Ascending aorta (tissue), 2 donors: ENCODE data around the gene TUBA4B. TPM values are rescaled to one million over a fixed set of nuclear protein-coding genes. Genes with fewer than 3 reads are reported as not detected.

Experiments
- DNase-seq, 2 donors: peaks; one replicate each; pipeline ENCODE4 v3.0.0-alpha.2; 2019; ENCODE audit warnings: low spot score in 2 of 2
- H3K27ac ChIP-seq, 2 donors: fragments of 200-600 bp; sonication (generic); one replicate each; pipeline ENCODE4 v1.5.1; 2016 to 2017; ENCODE audit warnings: mild to moderate bottlenecking in 1 of 2
- H3K27me3 ChIP-seq: fragments of 200-600 bp; sonication (generic); one replicate; pipeline ENCODE4 v1.5.1; 2017
- H3K36me3 ChIP-seq, 2 donors: fragments of 200-600 bp; sonication (generic); one replicate each; pipeline ENCODE4 v1.5.1; 2016
- H3K4me1 ChIP-seq, 2 donors: fragments of 200-600 bp; sonication (generic); one replicate each; pipeline ENCODE4 v1.5.1; 2016 to 2017; ENCODE audit warnings: mild to moderate bottlenecking in 1 of 2
- H3K4me3 ChIP-seq, 2 donors: fragments of 200-600 bp; sonication (generic); one replicate each; pipeline ENCODE4 v1.5.1; 2016 to 2017; ENCODE audit warnings: mild to moderate bottlenecking in 1 of 2
- H3K9me3 ChIP-seq, 2 donors: fragments of 200-600 bp; sonication (generic); one replicate each; pipeline ENCODE4 v1.5.1; 2016
- CTCF ChIP-seq, 3 experiments: fragments of 200-600 bp in 2 of 3; fragments of 450-650 bp in 1 of 3; sonication (generic) in 2 of 3; IDR thresholded peaks; one replicate each; pipeline ENCODE4 v1.5.1; 2016 to 2019; ENCODE audit warnings: antibody characterized with exemption in 3 of 3, mild to moderate bottlenecking in 1 of 3, moderate library complexity in 1 of 3
- intact Hi-C: fragments of 100-400 bp; cut with DNase I; formaldehyde crosslinking; loops from one replicate; pipeline ENCODE4 v1.15.1; 2023
- total RNA-seq: library from RNA; depleted of rRNA; stranded (reverse); fragments of >200 nt; gene quantifications from one replicate; pipeline ENCODE4 v1.1.0, GENCODE V29; 2016

TUBA4B gene
- total RNA-seq, 1 donor from 2014 or later, result not detected

DNA sequence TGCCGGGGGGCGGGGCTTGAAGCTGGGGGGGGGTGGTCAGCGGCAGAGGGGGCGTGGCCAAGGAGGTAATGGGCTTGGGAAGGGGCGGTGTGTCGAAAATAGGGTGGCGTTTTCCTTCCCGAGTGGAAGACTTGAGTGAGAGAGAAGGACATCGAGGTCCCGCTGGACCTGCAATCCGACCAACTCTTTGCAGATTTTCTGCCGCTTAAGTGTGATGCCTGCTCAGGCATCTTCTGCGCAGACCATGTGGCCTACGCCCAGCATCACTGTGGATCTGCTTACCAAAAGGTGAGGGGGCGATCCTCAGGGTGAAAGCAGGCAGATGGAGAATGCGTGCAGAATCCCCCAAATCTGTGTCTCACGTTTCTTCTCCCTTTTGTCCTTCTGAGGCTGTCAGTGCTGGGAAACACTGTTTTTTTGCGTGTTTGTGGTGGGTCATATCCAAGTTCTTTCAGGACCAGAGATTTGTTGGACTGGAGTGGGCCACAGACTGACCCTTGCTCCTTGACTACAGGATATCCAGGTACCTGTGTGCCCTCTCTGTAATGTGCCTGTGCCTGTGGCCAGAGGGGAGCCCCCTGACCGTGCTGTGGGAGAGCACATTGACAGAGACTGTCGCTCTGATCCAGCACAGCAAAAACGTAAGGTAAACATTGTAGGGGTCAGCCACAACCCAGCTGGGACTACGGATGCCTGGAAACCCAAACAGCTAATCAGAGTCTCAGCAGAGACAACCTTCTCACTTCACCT is 45.7 kb upstream of the TUBA4B start:
- DNase-seq, result peak in 1 of 2 donors; percentile 63

GRCh38 chr2:219207884-219208740 is 44.9 kb upstream of the TUBA4B start:
- Histone ChIP-seq H3K4me1 (peaks cover 0 to 6% of the 10 kb centered on the region in 2 donors), H3K27me3 (no peaks in the 10 kb centered on the region), H3K36me3 (peaks cover 30 to 36% of the 10 kb centered on the region in 2 donors), H3K27ac (peak overlapping the region; percentile 91 to 99), H3K9me3 (no peaks in the 10 kb centered on the region), H3K4me3 (peak overlapping the region in 1 of 2 donors; percentile 90)
- peak in 1 of 2 donors; percentile 63 for DNase-seq
- no peak for TF ChIP-seq CTCF (IDR thresholded peaks at IDR 0.05)
- intact Hi-C loops, result loop anchor here (1.0 to 2.0 kb wide), 3 partner anchors 10 to 181 kb away; partner anchors contain the start of genes ABCB6 and DNAJB2

More for the DNA sequence above, 45.7 kb upstream of the TUBA4B start:
- H3K4me3 ChIP-seq, result peak overlapping the region; percentile 86 to 90
- peaks cover 22 to 28% of the 10 kb centered on the region in 2 donors for H3K36me3 ChIP-seq
- no peaks in the 10 kb centered on the region for H3K9me3 ChIP-seq
- intact Hi-C loops, result loop anchor here (1.0 to 2.0 kb wide), 3 partner anchors 11 to 181 kb away; partner anchors contain the start of genes ABCB6 and DNAJB2
- no peak for TF ChIP-seq CTCF (IDR thresholded peaks at IDR 0.05)
- peak overlapping the region; percentile 91 to 99 for H3K27ac ChIP-seq
- H3K4me1 ChIP-seq, result peaks cover 0 to 6% of the 10 kb centered on the region in 2 donors
- no peaks in the 10 kb centered on the region for H3K27me3 ChIP-seq

DNA sequence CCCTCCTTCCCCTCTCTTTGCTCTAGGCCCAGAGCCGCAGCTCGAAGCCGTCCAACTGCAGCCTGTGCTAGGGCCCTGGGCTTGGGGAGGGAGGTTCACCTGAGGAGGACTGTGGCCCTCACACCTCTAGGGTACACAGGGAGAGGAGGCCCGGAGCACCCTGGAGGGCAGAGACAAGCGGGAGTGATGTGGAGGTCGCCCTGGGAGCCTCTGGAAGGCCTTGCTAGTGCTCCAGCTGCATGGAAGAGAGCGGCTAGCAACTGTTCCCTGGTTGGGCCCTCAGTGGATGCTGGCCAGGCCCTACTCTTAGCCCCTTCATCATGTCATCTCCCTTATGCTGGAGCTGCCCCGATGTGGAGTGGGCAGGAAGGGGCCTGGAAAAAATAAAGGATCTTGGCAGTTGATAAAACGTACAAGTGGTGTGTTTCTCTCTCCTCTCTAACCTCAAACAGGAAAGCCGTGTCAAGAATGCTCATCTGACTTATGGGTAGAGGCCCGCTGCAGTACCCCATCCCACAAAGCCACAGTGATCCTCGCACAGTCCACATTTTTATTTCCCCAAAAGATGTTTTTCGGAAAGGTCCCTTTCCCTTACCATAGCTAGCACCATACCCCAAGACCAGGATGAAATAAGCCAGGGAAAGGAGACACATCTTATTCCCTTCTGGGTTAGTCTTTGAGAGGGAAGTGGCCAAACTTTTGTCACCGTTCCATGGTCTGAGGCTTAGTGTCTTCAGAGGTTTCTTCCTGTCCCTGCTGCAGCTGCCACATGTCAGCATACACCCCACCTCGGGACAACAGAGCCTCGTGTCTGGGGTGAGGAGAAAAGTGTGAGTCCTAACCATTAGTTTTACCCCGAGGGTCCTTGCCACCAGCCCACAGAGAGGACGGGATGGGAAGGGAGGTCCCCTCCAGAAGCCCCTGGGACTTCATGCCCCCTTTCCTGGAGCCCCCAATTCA is 43.5 kb upstream of the TUBA4B start:
- peak in 1 of 2 donors; percentile 59 for DNase-seq

DNA sequence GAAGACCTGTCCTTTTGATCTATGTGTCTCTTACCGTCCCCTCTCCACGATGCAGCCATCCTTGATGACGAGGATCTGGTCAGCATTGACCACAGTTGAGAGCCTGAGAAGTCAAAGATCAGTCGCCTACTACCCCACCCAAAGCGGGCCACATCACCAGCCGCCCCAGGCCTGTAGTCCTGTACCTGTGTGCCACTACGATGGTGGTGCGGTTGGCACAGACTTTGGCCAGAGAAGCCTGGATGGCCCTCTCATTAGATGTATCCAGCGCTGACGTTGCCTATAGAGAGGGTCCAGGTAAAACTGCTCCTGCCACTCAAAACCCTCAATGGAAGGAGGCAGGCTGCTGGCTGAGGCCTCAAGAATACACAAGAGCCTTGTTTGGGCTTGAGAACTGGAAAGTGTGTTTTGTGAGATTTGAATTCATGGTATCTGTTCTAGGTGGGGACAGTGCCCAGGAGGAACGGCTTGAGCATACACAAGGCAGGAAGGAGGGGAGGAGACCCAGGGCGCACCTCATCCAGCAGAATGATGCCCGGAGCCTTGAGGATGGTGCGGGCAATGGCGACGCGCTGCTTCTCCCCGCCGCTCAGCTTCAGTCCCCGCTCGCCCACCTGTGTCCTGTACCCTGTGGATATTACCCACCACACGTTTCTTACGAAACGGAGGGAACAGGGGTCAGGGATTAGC is 42.7 kb upstream of the TUBA4B start:
- Histone ChIP-seq H3K9me3 (no peaks in the 10 kb centered on the region), H3K4me3 (no peak overlapping the region), H3K27ac (no peak overlapping the region), H3K36me3 (peaks cover 39 to 56% of the 10 kb centered on the region in 2 donors), H3K27me3 (no peaks in the 10 kb centered on the region), H3K4me1 (peaks cover 0 to 6% of the 10 kb centered on the region in 2 donors)
- intact Hi-C loops, result loop anchor here (10.0 kb wide), 1 partner anchor 474 kb away; no protein-coding TSS in a partner anchor
- TF ChIP-seq CTCF (IDR thresholded peaks at IDR 0.05), result no peak
- peak in 1 of 2 donors; percentile 60 for DNase-seq

More for the DNA sequence above, 43.5 kb upstream of the TUBA4B start:
- intact Hi-C loops, result loop anchor here (10.0 kb wide), 1 partner anchor 475 kb away; no protein-coding TSS in a partner anchor
- Histone ChIP-seq H3K9me3 (no peaks in the 10 kb centered on the region), H3K4me3 (no peak overlapping the region), H3K36me3 (peaks cover 31 to 50% of the 10 kb centered on the region in 2 donors), H3K27ac (no peak overlapping the region), H3K4me1 (peaks cover 0 to 6% of the 10 kb centered on the region in 2 donors), H3K27me3 (no peaks in the 10 kb centered on the region)
- no peak for TF ChIP-seq CTCF (IDR thresholded peaks at IDR 0.05)
